AG04450 (cell line): ENCODE measurements around the gene PLK5. TPM values are rescaled to one million over a fixed set of nuclear protein-coding genes. Genes with fewer than 3 reads are reported as not detected.

Experiments used
- CTCF ChIA-PET: fragments of 300-600, 350-600 bp; formaldehyde crosslinking; extraction: SDS; loops from one replicate; lab custom pipeline; 2022; ENCODE audit warnings: antibody characterized with exemption, inconsistent platforms; lab: Charles Lee
- POLR2A ChIA-PET: fragments of 350-600 bp; formaldehyde crosslinking; extraction: SDS; loops from one replicate; lab custom pipeline; 2021; ENCODE audit warnings: antibody characterized with exemption, inconsistent platforms; lab: Yijun Ruan, JAX
- DNase-seq: peaks from one replicate; pipeline ENCODE4 v3.0.0-alpha.2; 2011; ENCODE audit warnings: low read depth, low spot score
- H3K27ac ChIP-seq: one replicate; pipeline ENCODE4 v1.5.1; 2012; ENCODE audit warnings: low read depth, low read length, control low read depth
- H3K27me3 ChIP-seq: one replicate; pipeline ENCODE4 v1.6.0; 2012; ENCODE audit warnings: low read length; ENCODE audit not compliant: control insufficient read depth, insufficient read depth
- H3K4me3 ChIP-seq: 2 replicates; pipeline ENCODE4 v1.5.1; 2011; ENCODE audit warnings: mild to moderate bottlenecking, low read depth, low read length, control low read depth
- H3K9me3 ChIP-seq: 2 replicates; pipeline ENCODE4 v1.5.1; 2012; ENCODE audit warnings: low read length; ENCODE audit not compliant: control insufficient read depth, insufficient read depth
- CTCF ChIP-seq: IDR thresholded peaks from 2 replicates; pipeline ENCODE4 v1.5.1; 2011; ENCODE audit warnings: low read depth, low read length, control low read depth, inconsistent platforms
- polyA plus RNA-seq: library from polyadenylated mRNA; depleted of rRNA; stranded (reverse); fragments of >200 nt; gene quantifications from 2 replicates; pipeline ENCODE4 v1.2.3, GENCODE V29; 2011

PLK5 gene
- polyA plus RNA-seq, 1 experiment = not detected

- CTCF ChIA-PET = interaction anchor here (1.1 kb wide), 1 partner anchor 11 kb away, joined by 3 read pairs; no protein-coding TSS in a partner anchor
- TF ChIP-seq CTCF = peak; percentile 64
- no peak for DNase-seq
- no peak overlapping the region for H3K27ac ChIP-seq
- POLR2A ChIA-PET = interaction anchor here (0.7 kb wide), 1 partner anchor 235 kb away, joined by 12 read pairs; no protein-coding TSS in a partner anchor
- H3K9me3 ChIP-seq = peaks cover 16% of the 10 kb centered on the region
- peak overlapping the region; percentile 41 for H3K4me3 ChIP-seq
- H3K27me3 ChIP-seq = peaks cover 18% of the 10 kb centered on the region
Measured at GRCh38 chr19:1503089-1503924, 20.6 kb upstream of the PLK5 start.

- H3K27ac ChIP-seq = no peak overlapping the region
- peaks cover 18% of the 10 kb centered on the region for H3K27me3 ChIP-seq
- no peak for TF ChIP-seq CTCF
- DNase-seq = no peak
- ChIA-PET POLR2A (no interaction called here), CTCF (interaction anchor here (1.1 kb wide), 1 partner anchor 11 kb away, joined by 3 read pairs; no protein-coding TSS in a partner anchor)
- no peak overlapping the region for H3K4me3 ChIP-seq
- peaks cover 19% of the 10 kb centered on the region for H3K9me3 ChIP-seq
Measured at GRCh38 chr19:1503925-1504773, 19.7 kb upstream of the PLK5 start.

GRCh38 chr19:1505012-1505411 is 18.9 kb upstream of the PLK5 start:
- Histone ChIP-seq H3K4me3 (no peak overlapping the region), H3K27ac (no peak overlapping the region), H3K9me3 (peaks cover 16% of the 10 kb centered on the region), H3K27me3 (peaks cover 18% of the 10 kb centered on the region)
- CTCF ChIA-PET = no interaction called here
- POLR2A ChIA-PET = no interaction called here
- DNase-seq = no peak
- no peak for TF ChIP-seq CTCF

GRCh38 chr19:1505991-1506881 is 17.6 kb upstream of the PLK5 start:
- Histone ChIP-seq H3K4me3 (no peak overlapping the region), H3K9me3 (peaks cover 15% of the 10 kb centered on the region; the same call in 1 of the 2 replicates), H3K27ac (no peak overlapping the region), H3K27me3 (peaks cover 16% of the 10 kb centered on the region)
- ChIA-PET CTCF (no interaction called here), POLR2A (no interaction called here)
- TF ChIP-seq CTCF = no peak
- DNase-seq = no peak
